Adrenal gland (tissue), 12 donors: Measurements from ENCODE around the gene SPDYE4. TPM values are rescaled to one million over a fixed set of nuclear protein-coding genes. Genes with fewer than 3 reads are reported as not detected.

Experiments
- DNase-seq, 7 donors: peaks; one replicate each; pipeline ENCODE4 v3.0.0-alpha.2; 2019 to 2020
- H3K27ac ChIP-seq, 5 donors: fragments of 200-600 bp; sonication (generic) in 4 of 5; 1 replicate in 3 of 5; 2 replicates in 2 of 5; pipeline versions ENCODE4 v1.5.1 to v1.8.0; 2016 to 2020; ENCODE audit warnings: mild to moderate bottlenecking in 1 of 5
- H3K27me3 ChIP-seq: fragments of 200-600 bp; 2 replicates; pipeline ENCODE4 v1.8.0; 2021
- H3K36me3 ChIP-seq, 2 donors: fragments of 200-600 bp; replicated peaks in 1 of 2; 1 replicate in 1 of 2; 2 replicates in 1 of 2; pipeline versions ENCODE4 v1.5.1 to v1.8.0; 2018 to 2022
- H3K4me1 ChIP-seq, 2 donors: fragments of 200-600 bp; replicated peaks in 1 of 2; 1 replicate in 1 of 2; 2 replicates in 1 of 2; pipeline versions ENCODE4 v1.5.1 to v1.8.0; 2018 to 2021
- H3K4me3 ChIP-seq, 4 donors: fragments of 200-600 bp; sonication (generic) in 3 of 4; one replicate each; pipeline ENCODE4 v1.5.1; 2016 to 2018
- H3K9me3 ChIP-seq, 3 donors: fragments of 200-600 bp; sonication (generic) in 1 of 3; replicated peaks in 1 of 3; 1 replicate in 2 of 3; 2 replicates in 1 of 3; pipeline versions ENCODE4 v1.5.1 to v1.8.0; 2016 to 2021
- CTCF ChIP-seq, 6 experiments: fragments of 450-650 bp in 4 of 6; fragments of 200-600 bp in 2 of 6; sonication (generic) in 1 of 6; IDR thresholded peaks; 1 replicate in 5 of 6; 2 replicates in 1 of 6; pipeline versions ENCODE4 v1.5.1 to v1.8.0; 2016 to 2021; ENCODE audit warnings: antibody characterized with exemption in 6 of 6, mild to moderate bottlenecking in 2 of 6, moderate library complexity in 1 of 6
- POLR2A ChIP-seq, 2 donors: fragments of 450-650 bp; IDR thresholded peaks; one replicate each; pipeline ENCODE4 v1.6.1; 2017; ENCODE audit warnings: antibody characterized with exemption in 2 of 2, mild to moderate bottlenecking in 2 of 2, moderate library complexity in 1 of 2
- WGBS, 4 donors: extraction: QIAGEN DNeasy Blood & Tissue Kit in 2 of 4; methylation state at CpG; one replicate each; pipeline versions ENCODE4 v1.1.5 to v1.1.7; 2013 to 2017; 5-methylcytosine and 5-hydroxymethylcytosine counted together
- intact Hi-C, 2 donors: fragments of 100-400 bp; cut with DNase I; formaldehyde crosslinking; loops; one replicate each; pipeline versions ENCODE4 v1.14.1 to v1.15.0; 2022 to 2023
- polyA plus RNA-seq, 3 donors: library from polyadenylated mRNA; stranded (reverse); fragments of 200-250 nt in 2 of 3; fragments of 350-450 nt in 1 of 3; fragmentation: Illumina TruSeq in 1 of 3; extraction: RNeasy Lipid Tissue Mini Kit (QIAGEN cat#74804) in 1 of 3; gene quantifications; one replicate each; pipeline ENCODE4 v1.2.3, GENCODE V29; 2013 to 2014
- total RNA-seq, 9 donors: library from RNA; depleted of rRNA in 4 of 9; stranded (reverse); fragments of >200 nt in 4 of 9; fragments of 120-200 nt in 1 of 9; fragmentation: NEBNext Ultra II Directional in 1 of 9; extraction: Animal tissue kit (Norgen Biotek cat#: 25700) in 1 of 9; gene quantifications; one replicate each; pipeline versions ENCODE4 v1.1.0 to v1.2.4, GENCODE V29; 2013 to 2023
- donor health status: healthy with polysubstance abuse.
- donor health status: Bipolar disorder and iron deficiency.
- donor health status: DM: yes; HTN: yes; CAD: no.
- donor health status: DM: no; HTN: no; CAD: no.
- donor health status: DM: no; HTN: no; CAD: no.
- donor health status: DM: yes; HTN: yes; CAD: no.

Gene SPDYE4
- total and polyA plus RNA-seq, 12 donors = not detected

- DNase-seq = no peak
- 90 to 96% (median 92%) methylated on average over 6 to 7 of the region's 7 CpGs for WGBS, 4 donors
- Histone ChIP-seq H3K4me3 (no peak overlapping the region), H3K9me3 (no peaks in the 10 kb centered on the region), H3K36me3 (no peaks in the 10 kb centered on the region), H3K4me1 (no peaks in the 10 kb centered on the region), H3K27me3 (no peaks in the 10 kb centered on the region), H3K27ac (no peak overlapping the region)
- intact Hi-C loops = no loop called here
- TF ChIP-seq POLR2A (IDR thresholded peaks at IDR 0.05) (no peak), CTCF (IDR thresholded peaks at IDR 0.05) (no peak)
These were observed 33.9 kb downstream of the SPDYE4 start for GRCh38 chr17:8724451-8724850.

GRCh38 chr17:8720596-8720995, 37.8 kb downstream of the SPDYE4 start:
- H3K36me3 ChIP-seq = no peaks in the 10 kb centered on the region
- H3K4me3 ChIP-seq = no peak overlapping the region
- H3K27me3 ChIP-seq = no peaks in the 10 kb centered on the region
- H3K4me1 ChIP-seq = no peaks in the 10 kb centered on the region
- H3K27ac ChIP-seq = no peak overlapping the region
- WGBS, 4 donors = 82 to 88% (median 86%) methylated on average over 9 of the region's 9 CpGs
- intact Hi-C loops = no loop called here
- no peaks in the 10 kb centered on the region for H3K9me3 ChIP-seq
- TF ChIP-seq CTCF (IDR thresholded peaks at IDR 0.05) (no peak), POLR2A (IDR thresholded peaks at IDR 0.05) (no peak)
- DNase-seq = no peak

- Histone ChIP-seq H3K4me3 (no peak overlapping the region), H3K36me3 (no peaks in the 10 kb centered on the region), H3K9me3 (no peaks in the 10 kb centered on the region), H3K27ac (no peak overlapping the region), H3K4me1 (no peaks in the 10 kb centered on the region), H3K27me3 (no peaks in the 10 kb centered on the region)
- intact Hi-C loops = no loop called here
- 72 to 83% (median 80%) methylated on average over 4 to 5 of the region's 5 CpGs for WGBS, 4 donors
- no peak for TF ChIP-seq CTCF (IDR thresholded peaks at IDR 0.05)
- no peak for DNase-seq
These were observed 38.8 kb downstream of the SPDYE4 start for GRCh38 chr17:8719291-8720246.

GRCh38 chr17:8718001-8718563, 40.3 kb downstream of the SPDYE4 start:
- intact Hi-C loops = no loop called here
- DNase-seq = no peak
- no peak overlapping the region for H3K27ac ChIP-seq
- WGBS, 4 donors = 93 to 100% (median 95%) methylated on average over 14 to 37 of the region's 37 CpGs
- H3K36me3 ChIP-seq = no peaks in the 10 kb centered on the region
- TF ChIP-seq CTCF (IDR thresholded peaks at IDR 0.05) (no peak), POLR2A (IDR thresholded peaks at IDR 0.05) (no peak)
- no peaks in the 10 kb centered on the region for H3K9me3 ChIP-seq
- H3K27me3 ChIP-seq = no peaks in the 10 kb centered on the region
- no peaks in the 10 kb centered on the region for H3K4me1 ChIP-seq
- H3K4me3 ChIP-seq = no peak overlapping the region
